H1 (cell line): ENCODE data around the gene STOML2. TPM values are rescaled to one million over a fixed set of nuclear protein-coding genes. Genes with fewer than 3 reads are reported as not detected.

Source experiments
- CTCF ChIA-PET: fragments of 300-600 bp; sonication (Branson Sonifier 250); formaldehyde crosslinking; loops from one replicate; lab custom pipeline; 2021; ENCODE audit not compliant: partially characterized antibody; lab: Charles Lee
- POLR2A ChIA-PET: fragments of 300-600 bp; sonication (Branson Sonifier 250); formaldehyde crosslinking; loops from one replicate; lab custom pipeline; 2021; ENCODE audit warnings: inconsistent platforms; ENCODE audit not compliant: partially characterized antibody; lab: Charles Lee
- DNase-seq, 2 experiments: peaks; one replicate each; pipeline versions ENCODE4 v3.0.0 to v3.0.0-alpha.2; 2010 to 2022; ENCODE audit warnings: low spot score in 2 of 2, low read depth in 1 of 2, mixed read lengths in 1 of 2
- FAIRE-seq: peaks from 2 replicates; lab custom pipeline; 2011; peaks lifted over from hg19 to GRCh38; lab: Jason Lieb, UNC
- H2AFZ ChIP-seq: 2 replicates; pipeline ENCODE4 v1.8.1; 2012; ENCODE audit warnings: low read length, inconsistent platforms
- H2AK5ac ChIP-seq: 2 replicates; pipeline ENCODE4 v1.6.1; 2013; ENCODE audit warnings: low read depth, low read length
- H2BK120ac ChIP-seq: replicated peaks from 2 replicates; pipeline ENCODE3; 2013; ENCODE audit warnings: low read depth, low read length, inconsistent platforms
- H2BK12ac ChIP-seq: 2 replicates; pipeline ENCODE4 v1.6.1; 2013; ENCODE audit warnings: low read depth, low read length
- H2BK15ac ChIP-seq: 2 replicates; pipeline ENCODE4 v1.6.1; 2013; ENCODE audit warnings: low read length
- H2BK20ac ChIP-seq: 2 replicates; pipeline ENCODE4 v1.6.1; 2013; ENCODE audit warnings: low read length
- H2BK5ac ChIP-seq: 2 replicates; pipeline ENCODE4 v1.6.1; 2013; ENCODE audit warnings: low read depth, low read length
- H3K14ac ChIP-seq: 2 replicates; pipeline ENCODE4 v1.6.1; 2013; ENCODE audit warnings: inconsistent platforms; ENCODE audit not compliant: insufficient read length
- H3K18ac ChIP-seq: 2 replicates; pipeline ENCODE4 v1.6.1; 2013; ENCODE audit warnings: low read length; ENCODE audit errors: extremely low read depth
- H3K23ac ChIP-seq: 2 replicates; pipeline ENCODE4 v1.6.1; 2013; ENCODE audit warnings: inconsistent platforms; ENCODE audit not compliant: insufficient read length
- H3K23me2 ChIP-seq: 2 replicates; pipeline ENCODE4 v1.6.1; 2013; ENCODE audit warnings: low read depth, low read length
- H3K27ac ChIP-seq: 2 replicates; pipeline ENCODE4 v1.6.1; 2011; ENCODE audit warnings: low read depth, low read length, inconsistent platforms
- H3K27me3 ChIP-seq, 4 experiments: replicated peaks in 1 of 4; 1 replicate in 1 of 4; 2 replicates in 3 of 4; pipeline versions ENCODE4 v1.6.1 to v1.8.1; 2011 to 2013; ENCODE audit warnings: low read length in 3 of 4, mild to moderate bottlenecking in 3 of 4, inconsistent platforms in 2 of 4, mixed read lengths in 2 of 4, moderate library complexity in 1 of 4; ENCODE audit not compliant: control insufficient read depth in 3 of 4, insufficient read depth in 3 of 4; ENCODE audit errors: extremely low read depth in 1 of 4
- H3K36me3 ChIP-seq, 4 experiments: 2 replicates each; pipeline versions ENCODE4 v1.6.1 to v1.8.1; 2011 to 2013; ENCODE audit warnings: mild to moderate bottlenecking in 4 of 4, low read length in 3 of 4, moderate library complexity in 2 of 4, control low read depth in 1 of 4, inconsistent platforms in 1 of 4; ENCODE audit not compliant: insufficient read depth in 4 of 4, control insufficient read depth in 2 of 4
- H3K4ac ChIP-seq: replicated peaks from 2 replicates; pipeline ENCODE3; 2013; ENCODE audit warnings: low read length, low read depth, mixed read lengths, inconsistent platforms; ENCODE audit not compliant: insufficient read length
- H3K4me1 ChIP-seq, 4 experiments: replicated peaks in 1 of 4; 1 replicate in 1 of 4; 2 replicates in 3 of 4; pipeline versions ENCODE4 v1.6.1 to v1.8.1; 2011 to 2013; ENCODE audit warnings: low read length in 3 of 4, inconsistent platforms in 2 of 4, mixed read lengths in 1 of 4; ENCODE audit not compliant: insufficient read depth in 4 of 4, control insufficient read depth in 3 of 4
- H3K4me2 ChIP-seq, 2 experiments: 2 replicates each; pipeline versions ENCODE4 v1.6.1 to v1.8.1; 2011 to 2013; ENCODE audit warnings: low read depth in 2 of 2, low read length in 2 of 2, control low read depth in 1 of 2, inconsistent platforms in 1 of 2, mild to moderate bottlenecking in 1 of 2; ENCODE audit not compliant: insufficient read depth in 1 of 2
- H3K4me3 ChIP-seq, 4 experiments: fragments of 200-600, 300-600 bp in 1 of 4; sonication (generic), shearing (Covaris generic), sonication (Bioruptor Twin) in 1 of 4; 2 replicates each; pipeline versions ENCODE4 v1.5.1 to v1.8.1; 2011 to 2016; ENCODE audit warnings: low read length in 4 of 4, low read depth in 3 of 4, control low read depth in 2 of 4, inconsistent platforms in 2 of 4, mild to moderate bottlenecking in 2 of 4, mixed read lengths in 1 of 4, moderate library complexity in 1 of 4; ENCODE audit not compliant: insufficient read depth in 2 of 4; ENCODE audit errors: extremely low read depth in 1 of 4
- H3K56ac ChIP-seq: replicated peaks from 2 replicates; pipeline ENCODE3; 2013; ENCODE audit warnings: low read depth, mild to moderate bottlenecking, mixed read lengths, low read length, inconsistent platforms; ENCODE audit not compliant: insufficient read length
- H3K79me1 ChIP-seq: 2 replicates; pipeline ENCODE4 v1.6.1; 2013; ENCODE audit warnings: low read depth, low read length, control low read depth
- H3K79me2 ChIP-seq, 2 experiments: 2 replicates each; pipeline versions ENCODE4 v1.6.1 to v1.8.1; 2012 to 2013; ENCODE audit warnings: low read length in 2 of 2, mild to moderate bottlenecking in 2 of 2, inconsistent platforms in 1 of 2; ENCODE audit not compliant: insufficient read depth in 2 of 2, control insufficient read depth in 1 of 2
- H3K9ac ChIP-seq, 4 experiments: replicated peaks in 1 of 4; 1 replicate in 1 of 4; 2 replicates in 3 of 4; pipeline versions ENCODE4 v1.6.1 to v1.8.1; 2011 to 2013; ENCODE audit warnings: low read depth in 3 of 4, low read length in 3 of 4, control low read depth in 2 of 4, mild to moderate bottlenecking in 2 of 4, moderate library complexity in 2 of 4, inconsistent platforms in 1 of 4; ENCODE audit errors: extremely low read depth in 1 of 4
- H3K9me3 ChIP-seq, 2 experiments: 2 replicates each; pipeline versions ENCODE4 v1.6.1 to v1.8.1; 2012 to 2013; ENCODE audit warnings: mild to moderate bottlenecking in 2 of 2, moderate library complexity in 2 of 2, control low read depth in 1 of 2, inconsistent platforms in 1 of 2, low read depth in 1 of 2, low read length in 1 of 2, mixed read lengths in 1 of 2; ENCODE audit not compliant: insufficient read depth in 2 of 2
- H4K20me1 ChIP-seq, 2 experiments: replicated peaks in 1 of 2; 2 replicates each; pipeline versions ENCODE3 to v1.8.1; 2011 to 2013; ENCODE audit warnings: inconsistent platforms in 2 of 2, low read length in 2 of 2, mild to moderate bottlenecking in 1 of 2; ENCODE audit not compliant: insufficient read depth in 2 of 2, control insufficient read depth in 1 of 2
- H4K5ac ChIP-seq: 2 replicates; pipeline ENCODE4 v1.6.1; 2013; ENCODE audit warnings: low read length, low read depth, mixed read lengths, inconsistent platforms; ENCODE audit not compliant: insufficient read length
- H4K8ac ChIP-seq: 2 replicates; pipeline ENCODE4 v1.8.0; 2013; ENCODE audit warnings: mild to moderate bottlenecking, moderate library complexity, low read length, inconsistent platforms; ENCODE audit not compliant: insufficient read depth; ENCODE audit errors: extremely low read depth
- H4K91ac ChIP-seq: replicated peaks from 2 replicates; pipeline ENCODE3; 2013; ENCODE audit warnings: low read length, mixed read lengths, inconsistent platforms; ENCODE audit not compliant: insufficient read length
- BACH1 ChIP-seq: IDR thresholded peaks from 2 replicates; pipeline ENCODE4 v1.6.1; 2012; ENCODE audit warnings: low read length, improper control_type of control experiment
- EZH2 ChIP-seq: fragments of 200-600 bp; sonication (generic); IDR thresholded peaks from 2 replicates; pipeline ENCODE4 v1.7.1; 2012; ENCODE audit warnings: low read depth, mild to moderate bottlenecking, moderate library complexity, low read length, inconsistent platforms; ENCODE audit not compliant: severe bottlenecking
- HDAC6 ChIP-seq: IDR thresholded peaks from one replicate; pipeline ENCODE4 v1.7.1; 2012; ENCODE audit warnings: low read depth, mild to moderate bottlenecking, inconsistent platforms, low read length, moderate library complexity
- MAFK ChIP-seq: IDR thresholded peaks from 2 replicates; pipeline ENCODE4 v1.6.1; 2012; ENCODE audit warnings: low read depth, mild to moderate bottlenecking, improper control_type of control experiment, low read length
- NRF1 ChIP-seq: IDR thresholded peaks from 2 replicates; pipeline ENCODE4 v1.6.1; 2011; ENCODE audit warnings: mild to moderate bottlenecking, low read depth, low read length, improper control_type of control experiment
- RAD21 ChIP-seq, 2 experiments: IDR thresholded peaks in 1 of 2; conservative IDR thresholded peaks in 1 of 2; 2 replicates each; pipeline ENCODE4 v1.6.1; 2011; ENCODE audit warnings: low read depth in 2 of 2, low read length in 2 of 2, improper control_type of control experiment in 1 of 2, inconsistent platforms in 1 of 2, mild to moderate bottlenecking in 1 of 2, moderate library complexity in 1 of 2
- RBBP5 ChIP-seq: IDR thresholded peaks from 2 replicates; pipeline ENCODE4 v1.7.1; 2012; ENCODE audit warnings: low read depth, mild to moderate bottlenecking, inconsistent platforms, low read length, moderate library complexity, borderline replicate concordance
- SIN3A ChIP-seq, 2 experiments: IDR thresholded peaks in 1 of 2; conservative IDR thresholded peaks in 1 of 2; 2 replicates each; pipeline ENCODE4 v1.6.1; 2011 to 2012; ENCODE audit warnings: low read length in 2 of 2, improper control_type of control experiment in 1 of 2, low read depth in 1 of 2, mild to moderate bottlenecking in 1 of 2
- TAF1 ChIP-seq: IDR thresholded peaks from 2 replicates; pipeline ENCODE4 v1.6.1; 2011; ENCODE audit warnings: mild to moderate bottlenecking, low read depth, low read length
- TBP ChIP-seq: IDR thresholded peaks from 2 replicates; pipeline ENCODE4 v1.6.1; 2011; ENCODE audit warnings: low read depth, low read length, improper control_type of control experiment
- WGBS, 2 experiments: shearing (Covaris generic) in 1 of 2; methylation state at CpG; one replicate each; pipeline versions ENCODE4 v1.1.6 to v1.1.7; 2013 to 2015; ENCODE audit warnings: low lambda C conversion rate in 2 of 2, mixed read lengths in 2 of 2, inconsistent platforms in 1 of 2, low coverage in 1 of 2, missing lambda C conversion rate in 1 of 2; ENCODE audit not compliant: insufficient replicate concordance in 2 of 2, insufficient coverage in 1 of 2, insufficient read length in 1 of 2; ENCODE audit errors: extremely low coverage in 1 of 2, missing lambda C conversion rate in 1 of 2; 5-methylcytosine and 5-hydroxymethylcytosine counted together
- polyA plus RNA-seq, 7 experiments: library from polyadenylated mRNA; depleted of rRNA in 3 of 7; stranded (reverse) in 5 of 7; unstranded in 2 of 7; fragments of >200 nt in 5 of 7; fragments of 200-250 nt in 2 of 7; gene quantifications; 1 replicate in 5 of 7; 2 replicates in 1 of 7; 4 replicates in 1 of 7; pipeline versions ENCODE4 v1.2.1 to v1.2.3, GENCODE V29; 2011 to 2013; ENCODE audit warnings: missing spikeins in 2 of 7, mixed read lengths in 2 of 7
- total RNA-seq: library from RNA; stranded (reverse); fragmentation: NEBNext Ultra II Directional; extraction: Animal tissue kit (Norgen Biotek cat#: 25700); gene quantifications from 2 replicates; pipeline ENCODE4 v1.2.1, GENCODE V29; 2021
- TF ChIP-seq, protein P1 (sequence below): IDR thresholded peaks from 2 replicates; pipeline ENCODE4 v1.6.1; 2012; ENCODE audit warnings: inconsistent platforms

Gene STOML2
- total and polyA plus RNA-seq, 2 of the 8 experiments (the other 6 are each of a cell fraction or from before 2014, with no cell fraction given) = 203 to 256 TPM

- Histone ChIP-seq H3K9ac (peak overlapping the region in 2 of 4 experiments; percentile 43 to 94; a peak in 3 of 7 replicates), H3K27me3 (no peaks in the 10 kb centered on the region), H3K23me2 (peaks cover 10% of the 10 kb centered on the region), H2BK120ac (no peak overlapping the region), H3K4me2 (peak overlapping the region; percentile 75 to 100; a peak in 2 of 4 replicates), H4K8ac (peak overlapping the region; percentile 88; the same call in 1 of the 2 replicates), H3K56ac (no peak overlapping the region), H4K20me1 (peaks cover 2 to 4% of the 10 kb centered on the region in 2 experiments), H3K18ac (no peak overlapping the region), H3K4me3 (0 out of 8 replicates have a peak overlapping the region, but pooled peaks of 1 of the 4 experiments have one; percentile 99), H2BK5ac (peak overlapping the region; percentile 96; the same call in 1 of the 2 replicates), H3K23ac (no peak overlapping the region), H2BK15ac (no peak overlapping the region), H3K79me1 (peaks cover 7% of the 10 kb centered on the region), H2BK12ac (peak overlapping the region; percentile 44; the same call in 1 of the 2 replicates), H2AK5ac (no peak overlapping the region; the same call in 1 of the 2 replicates), H4K5ac (no peak overlapping the region), H3K4ac (no peak overlapping the region), H3K4me1 (peaks cover 0 to 17% (median 6%) of the 10 kb centered on the region in 4 experiments; a peak in 5 of 7 replicates), H4K91ac (no peak overlapping the region), H3K9me3 (no peaks in the 10 kb centered on the region), H3K27ac (peak overlapping the region; percentile 96), H3K79me2 (peaks cover 0 to 16% of the 10 kb centered on the region in 2 experiments; a peak in 2 of 4 replicates), H2BK20ac (no peak overlapping the region), H2AFZ (no peak overlapping the region), H3K14ac (no peak overlapping the region), H3K36me3 (peaks cover 9 to 21% (median 17%) of the 10 kb centered on the region in 4 experiments)
- DNase-seq (no peak), FAIRE-seq (no peak)
- POLR2A ChIA-PET = interaction anchor here (1.0 to 17.4 kb wide), 8 partner anchors 7 to 115 kb away, joined by 3 to 440 read pairs (median 16); partner anchors contain the start of genes ATOSB, DNAJB5, FANCG and PIGO
- WGBS, 2 experiments = 94% methylated on average over 4 of the region's 4 CpGs; no CpG with 5 or more reads in 1 of the 2 experiments
- CTCF ChIA-PET = interaction anchor here (1.0 to 1.7 kb wide), 3 partner anchors 9 to 154 kb away, joined by 3 to 7 read pairs (median 5); partner anchors contain the start of gene ATOSB
- no peak for TF ChIP-seq MAFK
- TF ChIP-seq RAD21 (IDR thresholded peaks at IDR 0.05 in 1 of 2, conservative IDR thresholded peaks at IDR 0.05 in 1 of 2; ENCODE audit: low read depth in 2 of 2, low read length in 2 of 2) = no peak
- no peak for TF ChIP-seq RBBP5
- TF ChIP-seq TBP = no peak
- TF ChIP-seq BACH1 = no peak
- TF ChIP-seq TAF1 = no peak
- TF ChIP-seq HDAC6 = no peak
- no peak for TF ChIP-seq NRF1
- TF ChIP-seq SIN3A (conservative IDR thresholded peaks at IDR 0.05 in 1 of 2, IDR thresholded peaks at IDR 0.05 in 1 of 2; ENCODE audit: low read depth in 1 of 2, low read length in 2 of 2) = no peak
- no peak for TF ChIP-seq EZH2
- TF ChIP-seq, protein P1, sequence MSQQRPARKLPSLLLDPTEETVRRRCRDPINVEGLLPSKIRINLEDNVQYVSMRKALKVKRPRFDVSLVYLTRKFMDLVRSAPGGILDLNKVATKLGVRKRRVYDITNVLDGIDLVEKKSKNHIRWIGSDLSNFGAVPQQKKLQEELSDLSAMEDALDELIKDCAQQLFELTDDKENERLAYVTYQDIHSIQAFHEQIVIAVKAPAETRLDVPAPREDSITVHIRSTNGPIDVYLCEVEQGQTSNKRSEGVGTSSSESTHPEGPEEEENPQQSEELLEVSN = no peak
These were observed 1.7 kb upstream of the STOML2 start for GRCh38 chr9:35104586-35104985.
